Fibroblast of lung (primary cell): ENCODE data around the gene IRF4.

ENCODE experiments used
- EZH2 ChIP-seq: IDR thresholded peaks from 2 replicates; pipeline ENCODE4 v1.5.1; 2012; ENCODE audit warnings: low read length, control low read depth, mild to moderate bottlenecking; ENCODE audit errors: missing control alignments
- TF ChIP-seq, protein P1 (sequence below), 2 donors: IDR thresholded peaks in 1 of 2; conservative IDR thresholded peaks in 1 of 2; 1 replicate in 1 of 2; 2 replicates in 1 of 2; pipeline ENCODE4 v1.5.1; 2011 to 2012; ENCODE audit warnings: low read length in 2 of 2, control low read depth in 1 of 2, inconsistent platforms in 1 of 2, low read depth in 1 of 2, mild to moderate bottlenecking in 1 of 2

DNA sequence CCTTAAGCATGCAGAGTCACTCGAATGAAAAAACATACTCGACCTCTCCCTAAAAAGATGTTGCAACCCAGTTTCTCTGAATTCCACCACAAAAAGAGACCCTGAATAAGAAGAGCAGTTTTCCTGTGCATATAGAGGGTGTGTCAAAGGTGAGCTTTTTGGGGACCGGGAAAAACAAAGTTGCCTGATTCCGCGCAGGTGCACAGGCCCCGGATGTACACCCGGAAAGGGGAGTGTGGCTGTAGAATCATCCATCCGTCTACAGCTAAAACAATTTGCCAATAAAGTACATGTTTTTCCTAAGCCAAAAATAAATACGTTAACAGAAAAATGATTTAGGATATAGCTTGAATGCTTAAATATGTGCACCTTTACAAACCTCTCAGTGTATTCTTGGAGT lies 41.2 kb upstream of the IRF4 start:
- TF ChIP-seq, protein P1, sequence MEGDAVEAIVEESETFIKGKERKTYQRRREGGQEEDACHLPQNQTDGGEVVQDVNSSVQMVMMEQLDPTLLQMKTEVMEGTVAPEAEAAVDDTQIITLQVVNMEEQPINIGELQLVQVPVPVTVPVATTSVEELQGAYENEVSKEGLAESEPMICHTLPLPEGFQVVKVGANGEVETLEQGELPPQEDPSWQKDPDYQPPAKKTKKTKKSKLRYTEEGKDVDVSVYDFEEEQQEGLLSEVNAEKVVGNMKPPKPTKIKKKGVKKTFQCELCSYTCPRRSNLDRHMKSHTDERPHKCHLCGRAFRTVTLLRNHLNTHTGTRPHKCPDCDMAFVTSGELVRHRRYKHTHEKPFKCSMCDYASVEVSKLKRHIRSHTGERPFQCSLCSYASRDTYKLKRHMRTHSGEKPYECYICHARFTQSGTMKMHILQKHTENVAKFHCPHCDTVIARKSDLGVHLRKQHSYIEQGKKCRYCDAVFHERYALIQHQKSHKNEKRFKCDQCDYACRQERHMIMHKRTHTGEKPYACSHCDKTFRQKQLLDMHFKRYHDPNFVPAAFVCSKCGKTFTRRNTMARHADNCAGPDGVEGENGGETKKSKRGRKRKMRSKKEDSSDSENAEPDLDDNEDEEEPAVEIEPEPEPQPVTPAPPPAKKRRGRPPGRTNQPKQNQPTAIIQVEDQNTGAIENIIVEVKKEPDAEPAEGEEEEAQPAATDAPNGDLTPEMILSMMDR (conservative IDR thresholded peaks at IDR 0.05 in 1 of 2, IDR thresholded peaks at IDR 0.05 in 1 of 2; ENCODE audit: low read depth in 1 of 2, low read length in 2 of 2): no peak
- no peak for TF ChIP-seq EZH2
